Vagina (tissue), 2 donors: ENCODE results near the gene PTTG1IP.

Experiments
- CTCF ChIP-seq, 3 experiments: fragments of 450-650 bp in 2 of 3; fragments of 200-600 bp in 1 of 3; sonication (generic) in 1 of 3; IDR thresholded peaks; one replicate each; pipeline ENCODE4 v1.5.1; 2017 to 2019; ENCODE audit warnings: antibody characterized with exemption in 3 of 3, mild to moderate bottlenecking in 2 of 3, moderate library complexity in 2 of 3
- POLR2A ChIP-seq, 2 donors: fragments of 450-650 bp; IDR thresholded peaks; one replicate each; pipeline ENCODE4 v1.6.1; 2017; ENCODE audit warnings: antibody characterized with exemption in 2 of 2, mild to moderate bottlenecking in 2 of 2, moderate library complexity in 2 of 2
- POLR2AphosphoS5 ChIP-seq, 2 donors: sonication (generic); formaldehyde crosslinking; IDR thresholded peaks; one replicate each; pipeline ENCODE4 v1.9.0; 2017; ENCODE audit warnings: antibody characterized with exemption in 2 of 2, mild to moderate bottlenecking in 2 of 2, low read depth in 1 of 2; ENCODE audit not compliant: insufficient read depth in 1 of 2

GRCh38 chr21:44820851-44821250, 52.6 kb downstream of the PTTG1IP start:
- TF ChIP-seq POLR2A (IDR thresholded peaks at IDR 0.05), result no peak
- TF ChIP-seq CTCF (IDR thresholded peaks at IDR 0.05), result no peak
- TF ChIP-seq POLR2AphosphoS5 (IDR thresholded peaks at IDR 0.05; ENCODE audit: insufficient read depth in 1 of 2, low read depth in 1 of 2), result no peak
